Daoy (cell line): ENCODE data around the gene ADORA1. TPM values are rescaled to one million over a fixed set of nuclear protein-coding genes. Genes with fewer than 3 reads are reported as not detected.

Experiments
- DNase-seq: peaks from one replicate; pipeline ENCODE4 v3.0.0-alpha.2; 2015; ENCODE audit warnings: low read depth
- total RNA-seq: library from RNA; depleted of rRNA; stranded (reverse); fragments of >200 nt; shearing (Covaris generic); gene quantifications from 2 replicates; pipeline ENCODE4 v1.2.3, GENCODE V29; 2014; rRNA removed

ADORA1 gene
- total RNA-seq, 1 experiment from 2014 or later = 2.7 TPM

GRCh38 chr1:203213126-203213525 lies 85.6 kb downstream of the ADORA1 start:
- DNase-seq = no peak

GRCh38 chr1:203214871-203215270 lies 87.3 kb downstream of the ADORA1 start:
- no peak for DNase-seq

- DNase-seq = no peak
These were observed 88.0 kb downstream of the ADORA1 start for GRCh38 chr1:203215573-203215972.

- peak; percentile 57 for DNase-seq
These were observed 89.0 kb downstream of the ADORA1 start for GRCh38 chr1:203216274-203217138.

Other genes with a start within 250 kb of the ADORA1 start
- 5.8 and 5.9 TPM in 2 replicates for gene RABIF, start 238.6 kb upstream of the ADORA1 start, total RNA-seq
- gene KLHL12, start 200.5 kb upstream of the ADORA1 start, total RNA-seq = 22.4 and 34.8 TPM in 2 replicates
- gene ADIPOR1, start 169.4 kb upstream of the ADORA1 start, total RNA-seq = 86.9 and 114 TPM in 2 replicates
- gene CYB5R1, start 160.5 kb upstream of the ADORA1 start, total RNA-seq = 21.6 and 30.0 TPM in 2 replicates
- 94.8 and 121 TPM in 2 replicates for gene TMEM183A, start 120.4 kb upstream of the ADORA1 start, total RNA-seq
- 0.11 TPM in 1 of 2 replicates, not detected in the other for gene PPFIA4, start 101.2 kb upstream of the ADORA1 start, total RNA-seq
- gene MYOG, start 41.7 kb upstream of the ADORA1 start, total RNA-seq = not detected in 2 replicates
- gene MYBPH, start 48.1 kb downstream of the ADORA1 start, total RNA-seq = not detected in 2 replicates
- gene CHI3L1, start 59.0 kb downstream of the ADORA1 start, total RNA-seq = not detected in 2 replicates
- not detected in 2 replicates for gene CHIT1, start 101.9 kb downstream of the ADORA1 start, total RNA-seq
- 2.2 and 2.6 TPM in 2 replicates for gene BTG2, start 177.8 kb downstream of the ADORA1 start, total RNA-seq
- 0.03 and 0.69 TPM in 2 replicates for gene FMOD, start 223.4 kb downstream of the ADORA1 start, total RNA-seq